Measurements from ENCODE around the gene ZFAND6.

The ZFAND6 gene

DNA sequence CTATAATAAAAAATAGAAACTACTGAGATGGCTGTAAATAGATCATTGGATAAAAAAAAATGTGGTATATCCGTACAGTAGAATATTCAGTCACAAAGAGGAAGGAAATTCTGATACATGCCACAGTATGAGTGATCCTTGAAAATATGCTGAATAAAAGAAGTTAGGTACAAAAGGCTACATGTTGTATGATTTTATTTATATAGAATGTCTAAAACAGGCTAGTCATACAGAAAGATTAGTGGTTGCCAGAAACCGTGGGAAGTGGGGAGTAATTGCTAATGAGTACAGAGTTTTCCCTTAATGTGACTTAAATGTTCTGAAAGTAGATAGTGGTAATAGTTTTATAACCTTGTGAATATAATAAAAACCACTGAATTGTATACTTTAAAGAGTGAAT, 68.4 kb downstream of the ZFAND6 start:
- no peak for TF ChIP-seq CTCF (IDR thresholded peaks at IDR 0.05)

GRCh38 chr15:80132382-80132781, 72.9 kb downstream of the ZFAND6 start:
- TF ChIP-seq CTCF (IDR thresholded peaks at IDR 0.05), result no peak

DNA sequence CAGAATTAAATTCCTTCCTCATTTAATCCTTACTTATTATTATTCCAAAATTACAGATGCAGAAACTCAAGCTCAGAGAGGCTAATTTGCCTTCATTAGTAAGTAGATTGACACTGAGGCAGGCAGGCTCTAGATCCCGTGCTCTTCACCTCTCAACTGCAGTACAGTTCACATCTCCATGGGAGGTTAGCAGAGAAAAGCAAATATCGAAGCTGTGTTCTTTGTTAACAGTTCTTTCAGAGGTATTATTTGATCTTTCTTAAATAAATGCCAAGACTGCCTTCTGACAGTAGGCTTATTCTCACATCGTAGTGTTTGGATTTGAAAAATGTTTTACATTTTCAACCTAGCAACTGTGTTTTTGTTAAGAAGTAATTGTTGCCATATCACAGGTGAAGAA, 77.4 kb downstream of the ZFAND6 start:
- no peak for TF ChIP-seq CTCF (IDR thresholded peaks at IDR 0.05)

DNA sequence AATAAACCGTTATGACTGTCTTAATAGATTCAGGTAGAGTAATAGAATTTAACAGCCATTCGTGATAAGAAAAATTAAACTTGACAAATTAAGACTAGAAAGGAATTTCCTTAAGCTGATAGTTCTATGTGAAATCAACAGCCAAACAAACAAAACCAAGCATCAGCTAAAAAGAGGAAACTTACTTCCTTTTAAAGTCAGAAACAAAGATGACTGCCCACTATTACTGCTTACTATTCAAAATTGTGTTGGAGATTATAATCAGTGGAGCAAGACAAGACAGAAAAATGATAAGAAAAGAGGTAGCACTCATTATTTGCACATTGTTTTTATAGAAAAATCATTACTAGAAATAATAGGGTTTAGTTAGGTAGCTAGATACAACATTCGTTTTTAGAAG, 79.5 kb downstream of the ZFAND6 start:
- TF ChIP-seq CTCF (IDR thresholded peaks at IDR 0.05), result no peak

- TF ChIP-seq CTCF (IDR thresholded peaks at IDR 0.05), result no peak
Observed at GRCh38 chr15:80140909-80141308, 81.4 kb downstream of the ZFAND6 start.

DNA sequence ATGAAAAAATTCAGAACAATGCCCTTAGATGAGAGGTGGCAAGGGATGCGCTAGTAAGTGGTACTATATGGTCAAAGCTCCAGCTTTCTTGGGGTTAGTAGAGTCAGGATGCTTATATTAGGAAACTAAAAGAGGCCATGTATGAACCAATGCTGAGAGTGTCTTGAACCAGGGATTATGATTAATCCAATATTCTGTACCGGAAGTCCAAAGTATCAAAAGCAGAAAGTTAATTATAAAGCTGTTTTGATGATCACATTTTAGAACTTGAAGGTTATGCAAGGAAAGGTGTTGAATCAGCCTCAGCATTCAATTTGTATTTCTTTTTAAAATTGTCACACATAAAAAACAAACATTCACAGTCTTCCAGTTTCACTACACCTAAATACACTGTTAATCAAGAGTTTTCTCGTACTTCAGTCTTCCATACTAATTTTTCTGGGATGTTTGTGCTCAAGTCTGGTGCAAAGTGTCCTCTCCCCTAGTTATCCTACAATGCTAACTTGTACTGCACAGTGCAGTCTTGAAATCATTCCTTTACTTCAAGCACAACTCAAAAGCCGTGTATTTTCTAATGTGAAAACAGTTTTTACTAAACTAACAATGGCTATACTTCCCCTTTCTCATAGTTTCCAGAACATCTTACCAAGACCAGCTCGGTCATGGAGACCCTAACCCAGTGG, 82.6 kb downstream of the ZFAND6 start:
- TF ChIP-seq CTCF (IDR thresholded peaks at IDR 0.05), result no peak

- TF ChIP-seq CTCF (IDR thresholded peaks at IDR 0.05), result no peak
Observed at GRCh38 chr15:80142646-80143045, 83.2 kb downstream of the ZFAND6 start.

GRCh38 chr15:80151148-80151547, 91.7 kb downstream of the ZFAND6 start:
- no peak for TF ChIP-seq CTCF (IDR thresholded peaks at IDR 0.05)
